ENCODE measurements around the gene OLR1.
"Not testable (repeated sequence)": the region's sequence is repeated elsewhere in the genome, so short reads cannot be mapped to it uniquely, and the experiment has no call there.

OLR1 gene

GRCh38 chr12:10171973-10172728 is at the start of gene OLR1:
Gene OLR1, minus strand, starts transcription at chr12:10172132. Its CDS starts 55 bp downstream, at chr12:10172077.
- no peak for DNase-seq

- no peak for DNase-seq
Measured at GRCh38 chr12:10220398-10221077, 48.6 kb upstream of the OLR1 start.

- DNase-seq: no peak
Measured at GRCh38 chr12:10218021-10218420, 46.1 kb upstream of the OLR1 start.

GRCh38 chr12:10215946-10216345 is 44.0 kb upstream of the OLR1 start:
- peak; percentile 27 for DNase-seq

GRCh38 chr12:10215436-10215835 is 43.5 kb upstream of the OLR1 start:
- DNase-seq: no peak

GRCh38 chr12:10214895-10215267 is 42.9 kb upstream of the OLR1 start:
- no peak for DNase-seq

- no peak for DNase-seq
Measured at GRCh38 chr12:10214136-10214894, 42.4 kb upstream of the OLR1 start.

GRCh38 chr12:10213168-10214135 is 41.5 kb upstream of the OLR1 start:
- DNase-seq: peak; percentile 88

- DNase-seq: peak; percentile 90
Measured at GRCh38 chr12:10212739-10213131, 40.8 kb upstream of the OLR1 start, which contains the start of gene GABARAPL1. Gene GABARAPL1, plus strand, starts transcription at chr12:10212877. Its CDS starts 253 bp downstream, at chr12:10213130.

GRCh38 chr12:10211940-10212738 is 40.2 kb upstream of the OLR1 start:
- DNase-seq: peak; percentile 92

GRCh38 chr12:10211101-10211939 is 39.4 kb upstream of the OLR1 start:
- DNase-seq: no peak

- DNase-seq: no peak
Measured at GRCh38 chr12:10210225-10210624, 38.3 kb upstream of the OLR1 start.

GRCh38 chr12:10207136-10207535 is 35.2 kb upstream of the OLR1 start:
- no peak for DNase-seq

- no peak for DNase-seq
Measured at GRCh38 chr12:10205220-10205807, 33.4 kb upstream of the OLR1 start.

GRCh38 chr12:10204495-10204894 is 32.6 kb upstream of the OLR1 start:
- not testable (repeated sequence) for DNase-seq

- no peak for DNase-seq
Measured at GRCh38 chr12:10197879-10198278, 25.9 kb upstream of the OLR1 start.

GRCh38 chr12:10196210-10196609 is 24.3 kb upstream of the OLR1 start:
- peak; percentile 17 for DNase-seq

- no peak for DNase-seq
Measured at GRCh38 chr12:10194160-10194670, 22.3 kb upstream of the OLR1 start.

- DNase-seq: no peak
Measured at GRCh38 chr12:10191865-10192264, 19.9 kb upstream of the OLR1 start.
